ENCODE data around the gene DCBLD1. TPM values are rescaled to one million over a fixed set of nuclear protein-coding genes. Genes with fewer than 3 reads are reported as not detected.

Gene DCBLD1
- total and polyA plus RNA-seq, 2 experiments from 2014 or later, result 3.5 to 16.5 TPM

- no peak for TF ChIP-seq CTCF (IDR thresholded peaks at IDR 0.05; ENCODE audit: low read depth, low read length)
- no peak overlapping the region for H3K27ac ChIP-seq
Observed at GRCh38 chr6:117483004-117483644, 650 bp downstream of the DCBLD1 start.

GRCh38 chr6:117483645-117484016 lies 1.2 kb downstream of the DCBLD1 start:
- no peak for TF ChIP-seq CTCF (IDR thresholded peaks at IDR 0.05; ENCODE audit: low read depth, low read length)
- peaks cover 29% of the 10 kb centered on the region for H3K27me3 ChIP-seq
- H3K36me3 ChIP-seq, result no peaks in the 10 kb centered on the region
- no peaks in the 10 kb centered on the region for H3K9me3 ChIP-seq (ENCODE audit: low read depth)
- peak overlapping the region; percentile 42 for H3K4me3 ChIP-seq
- DNase-seq (ENCODE audit: low read depth in 1 of 2, low spot score in 1 of 2), result peak; percentile 35 to 54
- no peak overlapping the region for H3K27ac ChIP-seq
- peaks cover 6% of the 10 kb centered on the region for H3K4me1 ChIP-seq (ENCODE audit: low read depth)

More at GRCh38 chr6:117483004-117483644, 650 bp downstream of the DCBLD1 start:
- Histone ChIP-seq H3K4me1 (ENCODE audit: low read depth) (peaks cover 11% of the 10 kb centered on the region), H3K27me3 (peaks cover 29% of the 10 kb centered on the region), H3K4me3 (peak overlapping the region; percentile 42), H3K36me3 (no peaks in the 10 kb centered on the region), H3K9me3 (ENCODE audit: low read depth) (no peaks in the 10 kb centered on the region)
- peak; percentile 63 to 78 for DNase-seq (ENCODE audit: low read depth in 1 of 2, low spot score in 1 of 2)

- Histone ChIP-seq H3K9me3 (ENCODE audit: low read depth) (no peaks in the 10 kb centered on the region), H3K27me3 (peaks cover 29% of the 10 kb centered on the region), H3K27ac (no peak overlapping the region), H3K4me3 (peak overlapping the region; percentile 42), H3K4me1 (ENCODE audit: low read depth) (peaks cover 5% of the 10 kb centered on the region), H3K36me3 (no peaks in the 10 kb centered on the region)
- no peak for TF ChIP-seq CTCF (IDR thresholded peaks at IDR 0.05; ENCODE audit: low read depth, low read length)
- no peak for DNase-seq (ENCODE audit: low read depth in 1 of 2, low spot score in 1 of 2)
Observed at GRCh38 chr6:117484052-117484646, 1.7 kb downstream of the DCBLD1 start.

GRCh38 chr6:117485433-117485832 lies 3.0 kb downstream of the DCBLD1 start:
- H3K27ac ChIP-seq, result no peak overlapping the region
- peaks cover 5% of the 10 kb centered on the region for H3K4me1 ChIP-seq (ENCODE audit: low read depth)
- peaks cover 19% of the 10 kb centered on the region for H3K27me3 ChIP-seq
- TF ChIP-seq CTCF (IDR thresholded peaks at IDR 0.05; ENCODE audit: low read depth, low read length), result no peak
- DNase-seq (ENCODE audit: low read depth in 1 of 2, low spot score in 1 of 2), result no peak
- no peaks in the 10 kb centered on the region for H3K9me3 ChIP-seq (ENCODE audit: low read depth)
- no peak overlapping the region for H3K4me3 ChIP-seq
- no peaks in the 10 kb centered on the region for H3K36me3 ChIP-seq

GRCh38 chr6:117487821-117488220 lies 5.3 kb downstream of the DCBLD1 start:
- no peak for TF ChIP-seq CTCF (IDR thresholded peaks at IDR 0.05; ENCODE audit: low read depth, low read length)
- H3K27me3 ChIP-seq, result no peaks in the 10 kb centered on the region
- H3K27ac ChIP-seq, result no peak overlapping the region
- no peak overlapping the region for H3K4me3 ChIP-seq
- no peaks in the 10 kb centered on the region for H3K9me3 ChIP-seq (ENCODE audit: low read depth)
- H3K4me1 ChIP-seq (ENCODE audit: low read depth), result peaks cover 5% of the 10 kb centered on the region
- no peaks in the 10 kb centered on the region for H3K36me3 ChIP-seq
- peak in 1 of 2 donors; percentile 53 for DNase-seq (ENCODE audit: low read depth in 1 of 2, low spot score in 1 of 2)
